ENCODE results near the gene STPG4. TPM values are rescaled to one million over a fixed set of nuclear protein-coding genes. Genes with fewer than 3 reads are reported as not detected.

The STPG4 gene
- total RNA-seq, 1 experiment from 2014 or later: not detected

GRCh38 chr2:47174733-47175361 is 19.7 kb upstream of the STPG4 start:
- Mint-ChIP-seq H3K36me3 (ENCODE audit: insufficient read depth, unreplicated experiment) (peaks cover 37% of the 10 kb centered on the region), H3K4me1 (ENCODE audit: insufficient read depth, unreplicated experiment) (peaks cover 27% of the 10 kb centered on the region), H3K4me3 (ENCODE audit: unreplicated experiment) (peak overlapping the region; percentile 100), H3K27me3 (ENCODE audit: insufficient read depth, unreplicated experiment) (no peaks in the 10 kb centered on the region), H3K27ac (ENCODE audit: low read depth, unreplicated experiment) (peak overlapping the region; percentile 99), H3K9me3 (ENCODE audit: unreplicated experiment) (no peaks in the 10 kb centered on the region)
- CTCF ChIA-PET: interaction anchor here (0.6 to 1.0 kb wide), 9 partner anchors 11 to 211 kb away, joined by 3 read pairs; no protein-coding TSS in a partner anchor
- TF ChIP-seq CTCF (IDR thresholded peaks at IDR 0.05; ENCODE audit: unreplicated experiment): no peak
- intact Hi-C loops (cut with micrococcal nuclease): no loop called here
- peak; percentile 93 for DNase-seq (ENCODE audit: unreplicated experiment)
- POLR2A ChIA-PET: interaction anchor here (0.6 to 1.4 kb wide), 7 partner anchors 9 to 205 kb away, joined by 3 to 8 read pairs (median 4); no protein-coding TSS in a partner anchor
- BruUV-seq (replicated peaks): no TSS peak

- Mint-ChIP-seq H3K36me3 (ENCODE audit: insufficient read depth, unreplicated experiment) (peaks cover 44% of the 10 kb centered on the region), H3K27ac (ENCODE audit: low read depth, unreplicated experiment) (peak overlapping the region; percentile 99), H3K9me3 (ENCODE audit: unreplicated experiment) (no peaks in the 10 kb centered on the region), H3K4me3 (ENCODE audit: unreplicated experiment) (peak overlapping the region; percentile 100), H3K4me1 (ENCODE audit: insufficient read depth, unreplicated experiment) (peaks cover 27% of the 10 kb centered on the region), H3K27me3 (ENCODE audit: insufficient read depth, unreplicated experiment) (no peaks in the 10 kb centered on the region)
- no peak for DNase-seq (ENCODE audit: unreplicated experiment)
- ChIA-PET CTCF (interaction anchor here (0.6 to 1.9 kb wide), 11 partner anchors 11 to 211 kb away, joined by 3 to 5 read pairs (median 3); no protein-coding TSS in a partner anchor), POLR2A (interaction anchor here (0.6 to 2.2 kb wide), 12 partner anchors 9 to 204 kb away, joined by 3 to 8 read pairs (median 4); no protein-coding TSS in a partner anchor)
- BruUV-seq (replicated peaks): no TSS peak
- no peak for TF ChIP-seq CTCF (IDR thresholded peaks at IDR 0.05; ENCODE audit: unreplicated experiment)
- intact Hi-C loops (cut with micrococcal nuclease): no loop called here
Measured at GRCh38 chr2:47173986-47174732, 19.1 kb upstream of the STPG4 start.

- ChIA-PET POLR2A (interaction anchor here (0.5 to 2.2 kb wide), 13 partner anchors 8 to 540 kb away, joined by 3 to 7 read pairs (median 5); no protein-coding TSS in a partner anchor), CTCF (interaction anchor here (1.2 to 1.9 kb wide), 3 partner anchors 97 to 129 kb away, joined by 4 to 8 read pairs (median 5); no protein-coding TSS in a partner anchor)
- H3K27me3 Mint-ChIP-seq (ENCODE audit: insufficient read depth, unreplicated experiment): no peaks in the 10 kb centered on the region
- no TSS peak for BruUV-seq (replicated peaks)
- peaks cover 53% of the 10 kb centered on the region for H3K36me3 Mint-ChIP-seq (ENCODE audit: insufficient read depth, unreplicated experiment)
- peak overlapping the region; percentile 100 for H3K4me3 Mint-ChIP-seq (ENCODE audit: unreplicated experiment)
- H3K9me3 Mint-ChIP-seq (ENCODE audit: unreplicated experiment): no peaks in the 10 kb centered on the region
- intact Hi-C loops (cut with micrococcal nuclease): no loop called here
- DNase-seq (ENCODE audit: unreplicated experiment): no peak
- H3K27ac Mint-ChIP-seq (ENCODE audit: low read depth, unreplicated experiment): peak overlapping the region; percentile 59
- TF ChIP-seq CTCF (IDR thresholded peaks at IDR 0.05; ENCODE audit: unreplicated experiment): no peak
- H3K4me1 Mint-ChIP-seq (ENCODE audit: insufficient read depth, unreplicated experiment): peaks cover 27% of the 10 kb centered on the region
Measured at GRCh38 chr2:47172922-47173695, 18.0 kb upstream of the STPG4 start.

Measured in MCF 10A (cell line).